GM12801 (cell line): ENCODE results near the gene USH1C.

Experiments used
- TF ChIP-seq, protein P1 (sequence below): IDR thresholded peaks from one replicate; pipeline ENCODE4 v1.5.1; 2011; ENCODE audit warnings: control low read depth; ENCODE audit not compliant: insufficient read length; ENCODE audit errors: extremely low read depth

The USH1C gene

DNA sequence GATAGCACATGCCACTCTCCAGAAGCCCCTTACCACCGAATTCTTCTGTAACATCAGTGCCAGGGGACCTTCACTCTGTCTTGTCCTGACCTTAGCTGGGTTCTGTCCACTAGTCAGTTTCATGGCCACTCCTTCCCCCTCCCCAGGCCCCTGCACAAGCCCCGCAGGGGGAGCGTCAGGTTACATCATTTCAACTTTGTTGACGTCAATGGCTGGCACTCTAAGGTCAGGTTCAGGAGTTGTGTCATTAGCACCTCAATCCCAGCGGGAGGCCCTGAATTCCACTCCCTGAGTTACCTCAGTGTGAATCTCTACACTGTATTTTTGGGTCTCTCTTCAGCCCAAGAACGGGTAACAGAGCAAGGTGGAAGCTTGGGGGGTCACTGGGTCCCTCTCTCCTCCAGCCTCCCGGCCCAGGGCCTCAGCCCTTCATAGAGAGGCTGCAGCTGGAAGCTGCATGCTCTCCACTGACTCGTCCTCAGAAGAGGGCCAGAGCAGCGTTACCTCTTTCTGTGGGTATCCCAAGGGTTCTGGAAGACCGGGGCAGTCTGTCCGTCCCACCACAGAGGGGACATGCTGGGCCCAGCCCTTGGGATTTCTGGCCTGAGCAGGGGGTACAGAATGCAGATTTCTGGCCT lies 10.3 kb downstream of the USH1C start:
- TF ChIP-seq, protein P1, sequence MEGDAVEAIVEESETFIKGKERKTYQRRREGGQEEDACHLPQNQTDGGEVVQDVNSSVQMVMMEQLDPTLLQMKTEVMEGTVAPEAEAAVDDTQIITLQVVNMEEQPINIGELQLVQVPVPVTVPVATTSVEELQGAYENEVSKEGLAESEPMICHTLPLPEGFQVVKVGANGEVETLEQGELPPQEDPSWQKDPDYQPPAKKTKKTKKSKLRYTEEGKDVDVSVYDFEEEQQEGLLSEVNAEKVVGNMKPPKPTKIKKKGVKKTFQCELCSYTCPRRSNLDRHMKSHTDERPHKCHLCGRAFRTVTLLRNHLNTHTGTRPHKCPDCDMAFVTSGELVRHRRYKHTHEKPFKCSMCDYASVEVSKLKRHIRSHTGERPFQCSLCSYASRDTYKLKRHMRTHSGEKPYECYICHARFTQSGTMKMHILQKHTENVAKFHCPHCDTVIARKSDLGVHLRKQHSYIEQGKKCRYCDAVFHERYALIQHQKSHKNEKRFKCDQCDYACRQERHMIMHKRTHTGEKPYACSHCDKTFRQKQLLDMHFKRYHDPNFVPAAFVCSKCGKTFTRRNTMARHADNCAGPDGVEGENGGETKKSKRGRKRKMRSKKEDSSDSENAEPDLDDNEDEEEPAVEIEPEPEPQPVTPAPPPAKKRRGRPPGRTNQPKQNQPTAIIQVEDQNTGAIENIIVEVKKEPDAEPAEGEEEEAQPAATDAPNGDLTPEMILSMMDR = no peak

DNA sequence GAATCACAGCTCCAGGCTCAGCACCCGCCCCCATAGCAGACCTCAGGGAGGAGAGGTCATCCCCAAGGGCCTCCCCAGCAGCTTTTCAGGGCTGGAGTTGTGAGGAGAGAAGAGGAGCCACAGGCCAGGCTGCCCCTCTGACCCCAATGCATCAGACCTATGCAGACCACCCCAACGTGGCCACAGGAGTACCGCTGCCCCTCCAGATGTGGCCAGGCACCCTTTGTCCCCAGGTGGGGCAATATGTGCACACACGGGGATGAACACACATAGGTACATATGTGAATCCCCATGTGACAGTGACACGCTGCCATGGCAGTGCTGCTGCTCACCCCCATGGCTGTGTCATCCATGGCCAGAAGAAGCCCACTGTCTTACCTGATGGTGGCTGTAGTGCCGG lies 10.9 kb downstream of the USH1C start:
- TF ChIP-seq, protein P1 = no peak

DNA sequence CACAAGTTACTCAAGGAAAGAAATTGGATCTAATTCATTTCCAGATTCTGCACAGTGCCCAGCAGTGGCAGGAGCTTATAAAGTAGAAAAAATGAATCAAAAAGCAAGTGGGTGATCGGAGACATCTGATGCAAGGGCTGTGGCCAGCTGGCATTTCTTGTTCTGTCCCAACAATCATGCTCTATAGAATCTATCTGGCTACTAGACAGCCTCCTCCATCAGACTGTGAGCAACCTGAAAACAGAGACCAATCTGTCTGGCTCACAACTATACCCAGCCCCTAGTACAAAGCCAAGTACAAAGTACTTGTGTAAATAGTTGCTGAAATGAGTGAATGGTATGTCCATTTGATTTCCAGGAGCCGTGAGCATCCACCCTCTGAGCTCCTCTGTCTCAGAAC lies 11.4 kb downstream of the USH1C start:
- TF ChIP-seq, protein P1 = no peak

DNA sequence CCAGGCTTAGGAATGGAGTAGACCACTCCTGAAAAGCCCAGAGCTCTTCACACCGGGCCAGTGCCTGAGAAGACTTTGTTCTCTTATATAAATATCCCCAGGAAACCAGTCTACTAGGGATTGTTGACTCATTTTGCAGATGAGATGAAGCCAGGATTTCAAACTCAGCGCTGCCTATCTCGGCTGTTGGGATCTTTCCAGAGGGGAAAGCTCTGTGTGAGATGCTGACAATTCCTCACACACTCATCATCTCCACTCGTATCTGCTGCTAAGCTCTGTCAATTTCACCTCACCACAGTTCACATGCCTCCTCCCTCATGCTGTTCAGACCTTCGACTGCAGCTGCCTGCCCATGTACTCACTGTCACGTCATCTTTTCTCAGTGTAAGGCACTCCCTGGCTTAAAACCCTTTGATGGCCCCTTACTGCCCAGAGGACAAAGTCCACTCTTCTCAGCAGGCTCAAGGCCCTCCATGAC lies 12.5 kb downstream of the USH1C start:
- TF ChIP-seq, protein P1 = no peak

DNA sequence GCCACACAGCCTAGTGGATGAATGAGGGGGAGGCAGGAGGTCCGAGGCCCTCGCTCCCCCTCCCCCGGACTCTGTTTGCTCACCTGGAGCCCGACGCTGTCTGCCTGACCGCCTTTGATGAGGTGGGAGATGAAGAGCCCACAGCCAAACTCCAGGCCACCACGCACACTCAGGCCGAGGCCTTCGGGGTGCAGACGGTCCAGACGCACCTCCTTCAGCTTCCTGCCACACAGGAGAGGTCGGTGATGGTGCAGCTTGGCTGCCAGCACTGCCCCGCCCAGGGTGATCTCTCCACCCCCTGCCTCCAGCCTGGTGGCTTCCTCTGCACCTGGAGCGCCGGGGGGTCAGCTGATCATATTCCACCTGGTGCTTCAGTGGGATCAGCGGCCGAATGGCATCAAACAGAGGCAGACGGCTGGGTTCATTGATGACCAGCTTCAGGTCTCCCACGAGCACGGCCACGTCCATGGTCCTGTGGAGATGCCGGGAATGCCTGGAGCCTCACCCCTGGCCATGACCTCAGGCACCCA lies 13.1 kb downstream of the USH1C start:
- TF ChIP-seq, protein P1 = no peak

DNA sequence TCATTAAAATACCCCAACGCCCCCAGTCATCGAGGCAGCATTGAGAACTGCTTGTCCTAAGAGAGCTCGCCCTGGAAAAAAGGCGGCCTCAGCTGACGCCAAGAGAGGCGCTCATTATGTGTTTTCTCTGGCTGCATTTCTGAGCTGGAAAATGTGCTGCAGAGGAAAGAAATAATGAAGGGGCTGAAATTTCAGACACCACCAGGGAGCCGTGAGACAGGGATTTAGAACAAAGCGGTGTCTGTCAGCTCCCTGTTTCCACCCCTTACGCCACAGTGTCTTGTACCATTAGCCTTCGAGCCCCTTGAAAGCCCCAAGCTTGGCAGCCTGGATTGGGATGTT lies 14.4 kb downstream of the USH1C start:
- TF ChIP-seq, protein P1 = no peak

DNA sequence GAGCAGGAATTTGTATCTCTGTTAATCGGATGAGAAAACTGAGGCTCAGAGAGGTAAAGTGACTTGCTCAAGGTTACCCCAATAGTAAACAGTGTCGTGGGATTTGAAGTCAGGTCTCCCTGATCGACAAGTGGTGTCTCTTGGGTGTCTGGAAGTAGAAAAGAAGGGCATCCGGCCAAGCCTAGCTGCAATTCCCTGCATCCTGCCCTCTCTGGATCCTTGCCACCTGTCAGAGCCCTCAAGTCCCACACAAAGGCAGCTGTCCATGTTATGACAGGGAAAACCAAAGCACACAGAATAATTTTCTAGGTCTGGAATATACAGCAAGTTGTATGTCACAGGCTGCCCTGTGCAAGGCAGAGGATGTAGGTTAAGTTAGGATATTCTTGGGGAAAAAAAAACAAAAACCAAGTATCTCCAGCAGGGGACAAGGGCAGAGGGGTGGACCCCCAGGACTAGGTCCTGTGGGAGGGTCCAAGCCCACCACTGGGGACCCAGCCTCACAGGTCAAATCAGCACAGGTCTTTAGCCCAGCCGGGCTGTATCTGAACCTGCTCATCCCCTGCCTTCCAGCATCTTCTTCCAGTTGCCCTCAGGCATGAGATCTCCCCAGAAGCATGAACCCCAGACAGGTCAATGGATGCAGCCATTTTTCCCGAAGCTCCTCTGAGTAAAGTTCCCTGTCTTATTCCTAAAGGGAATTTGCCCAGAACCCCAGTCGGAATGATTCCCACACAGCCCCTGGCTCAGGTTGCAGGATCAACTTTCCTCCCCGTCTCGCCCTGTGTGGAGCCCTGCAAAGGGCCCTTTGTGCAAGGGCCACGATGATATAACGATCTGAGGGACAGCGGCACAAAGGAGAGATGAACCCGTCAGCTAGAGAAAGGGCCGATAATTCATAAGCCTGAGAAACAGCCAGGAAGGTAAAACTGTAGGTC lies 15.0 kb downstream of the USH1C start:
- TF ChIP-seq, protein P1 = no peak
